ENCODE data around the gene SMOC2.

Gene SMOC2

DNA sequence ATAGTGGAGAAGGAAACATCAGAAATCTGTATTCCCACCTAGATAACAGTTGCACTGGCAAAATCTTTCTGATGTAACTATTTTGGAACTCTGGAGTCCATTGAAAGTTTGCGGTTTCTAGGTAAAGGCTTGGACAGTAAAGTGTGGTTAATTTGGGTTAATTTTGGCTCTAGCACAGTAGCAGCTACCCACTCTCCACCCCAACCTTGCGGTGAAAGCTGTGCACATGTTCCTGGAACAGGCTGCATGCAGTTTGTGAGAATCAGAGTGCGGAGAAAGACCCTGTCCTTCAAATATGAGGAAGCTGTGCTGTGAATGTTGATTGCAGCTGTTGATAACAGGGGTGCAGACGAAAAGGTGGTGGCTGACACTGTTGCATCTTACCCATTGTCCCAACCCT lies 38.4 kb downstream of the SMOC2 start:
- ChIA-PET CTCF (interaction anchor here (1.0 kb wide), 1 partner anchor 9 kb away, joined by 3 read pairs; no protein-coding TSS in a partner anchor), POLR2A (no interaction called here)
- Histone ChIP-seq H3K4me3 (ENCODE audit: low read depth, low read length) (no peak overlapping the region), H3K36me3 (ENCODE audit: control insufficient read depth in 2 of 2, insufficient read depth in 1 of 2, low read length in 2 of 2) (no peaks in the 10 kb centered on the region), H3K27ac (ENCODE audit: extremely low read depth, low read depth, low read length) (no peak overlapping the region), H3K9me3 (ENCODE audit: control insufficient read depth, insufficient read depth, low read depth, low read length) (no peaks in the 10 kb centered on the region; the same call in 1 of the 2 replicates), H3K4me1 (ENCODE audit: control insufficient read depth, insufficient read depth, low read length) (no peaks in the 10 kb centered on the region)
- TF ChIP-seq ZBTB8A (tag by site-specific recombination; IDR thresholded peaks at IDR 0.05) (no peak), PATZ1 (tag by site-specific recombination; IDR thresholded peaks at IDR 0.05) (no peak), KLF16 (tag by site-specific recombination; IDR thresholded peaks at IDR 0.05) (no peak), ZNF19 (tag by site-specific recombination; IDR thresholded peaks at IDR 0.05; ENCODE audit: low read depth) (no peak), ZNF354C (tag by site-specific recombination; IDR thresholded peaks at IDR 0.05; ENCODE audit: borderline replicate concordance, low read depth) (no peak), ZFHX2 (tag by site-specific recombination; conservative IDR thresholded peaks at IDR 0.05) (no peak), ZFP41 (tag by site-specific recombination; IDR thresholded peaks at IDR 0.05; ENCODE audit: borderline replicate concordance) (no peak), ZNF146 (tag by site-specific recombination; IDR thresholded peaks at IDR 0.05) (no peak)
- TF ChIP-seq, protein P1, sequence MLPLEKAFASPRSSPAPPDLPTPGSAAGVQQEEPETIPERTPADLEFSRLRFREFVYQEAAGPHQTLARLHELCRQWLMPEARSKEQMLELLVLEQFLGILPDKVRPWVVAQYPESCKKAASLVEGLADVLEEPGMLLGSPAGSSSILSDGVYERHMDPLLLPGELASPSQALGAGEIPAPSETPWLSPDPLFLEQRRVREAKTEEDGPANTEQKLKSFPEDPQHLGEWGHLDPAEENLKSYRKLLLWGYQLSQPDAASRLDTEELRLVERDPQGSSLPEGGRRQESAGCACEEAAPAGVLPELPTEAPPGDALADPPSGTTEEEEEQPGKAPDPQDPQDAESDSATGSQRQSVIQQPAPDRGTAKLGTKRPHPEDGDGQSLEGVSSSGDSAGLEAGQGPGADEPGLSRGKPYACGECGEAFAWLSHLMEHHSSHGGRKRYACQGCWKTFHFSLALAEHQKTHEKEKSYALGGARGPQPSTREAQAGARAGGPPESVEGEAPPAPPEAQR (tag by site-specific recombination; IDR thresholded peaks at IDR 0.05) = no peak
- TF ChIP-seq, protein P2, sequence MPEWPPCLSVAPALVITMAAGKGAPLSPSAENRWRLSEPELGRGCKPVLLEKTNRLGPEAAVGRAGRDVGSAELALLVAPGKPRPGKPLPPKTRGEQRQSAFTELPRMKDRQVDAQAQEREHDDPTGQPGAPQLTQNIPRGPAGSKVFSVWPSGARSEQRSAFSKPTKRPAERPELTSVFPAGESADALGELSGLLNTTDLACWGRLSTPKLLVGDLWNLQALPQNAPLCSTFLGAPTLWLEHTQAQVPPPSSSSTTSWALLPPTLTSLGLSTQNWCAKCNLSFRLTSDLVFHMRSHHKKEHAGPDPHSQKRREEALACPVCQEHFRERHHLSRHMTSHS (tag by site-specific recombination; IDR thresholded peaks at IDR 0.05) = no peak

DNA sequence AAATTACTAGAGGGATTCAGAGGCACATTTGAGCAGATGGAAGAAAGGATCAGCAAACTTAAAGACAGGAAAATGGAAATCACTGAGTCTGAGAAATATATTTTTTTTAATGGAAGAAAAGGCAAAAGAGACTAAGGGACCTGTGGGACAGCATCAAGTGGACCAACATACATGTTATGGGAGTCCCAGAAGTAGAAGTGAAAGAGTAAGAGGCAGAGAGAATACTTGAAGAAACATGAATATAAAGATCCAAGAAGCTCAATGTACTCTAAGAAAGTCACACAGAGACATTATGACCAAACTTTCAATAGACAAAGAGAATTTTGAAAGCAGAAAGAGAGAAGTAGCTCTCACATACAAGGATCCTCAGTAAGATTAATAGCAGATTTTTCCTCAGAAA lies 39.5 kb downstream of the SMOC2 start:
- Histone ChIP-seq H3K9me3 (ENCODE audit: control insufficient read depth, insufficient read depth, low read depth, low read length) (no peaks in the 10 kb centered on the region; the same call in 1 of the 2 replicates), H3K27ac (ENCODE audit: extremely low read depth, low read depth, low read length) (no peak overlapping the region), H3K4me3 (ENCODE audit: low read depth, low read length) (no peak overlapping the region), H3K36me3 (ENCODE audit: control insufficient read depth in 2 of 2, insufficient read depth in 1 of 2, low read length in 2 of 2) (no peaks in the 10 kb centered on the region), H3K4me1 (ENCODE audit: control insufficient read depth, insufficient read depth, low read length) (no peaks in the 10 kb centered on the region)
- ChIA-PET CTCF (interaction anchor here (0.9 kb wide), 1 partner anchor 148 kb away, joined by 3 read pairs; no protein-coding TSS in a partner anchor), POLR2A (no interaction called here)
- TF ChIP-seq TRIM28 (IDR thresholded peaks at IDR 0.05; ENCODE audit: borderline replicate concordance, low read length) (peak; percentile 74; the same call in 1 of the 2 replicates), SP7 (tag by site-specific recombination; IDR thresholded peaks at IDR 0.05) (no peak), ZNF292 (tag by site-specific recombination; IDR thresholded peaks at IDR 0.05; ENCODE audit: borderline replicate concordance, low read depth) (no peak), SETDB1 (IDR thresholded peaks at IDR 0.05; ENCODE audit: insufficient read length, low read length) (peak; percentile 92), INSM2 (tag by site-specific recombination; IDR thresholded peaks at IDR 0.05) (no peak), ZNF335 (tag by site-specific recombination; conservative IDR thresholded peaks at IDR 0.05) (no peak), ZNF621 (tag by site-specific recombination; IDR thresholded peaks at IDR 0.05) (no peak), ZNF580 (tag by site-specific recombination; IDR thresholded peaks at IDR 0.05) (no peak), ZIC2 (tag by site-specific recombination; IDR thresholded peaks at IDR 0.05) (no peak)

Measured in HEK293 (cell line).